ENCODE results near the gene OR52E2. TPM values are rescaled to one million over a fixed set of nuclear protein-coding genes. Genes with fewer than 3 reads are reported as not detected.

OR52E2 gene
- polyA plus RNA-seq, 3 donors = not detected

GRCh38 chr11:5043380-5043779 lies 16.0 kb downstream of the OR52E2 start:
- WGBS (ENCODE audit: insufficient coverage) = no CpG with 5 or more reads among the region's 2 CpGs
- Mint-ChIP-seq H3K4me3 (no peak overlapping the region), H3K4me1 (no peaks in the 10 kb centered on the region), H3K36me3 (no peaks in the 10 kb centered on the region), H3K27me3 (ENCODE audit: low read depth in 3 of 3) (peaks cover 0 to 2% (median 1%) of the 10 kb centered on the region in 3 donors), H3K27ac (no peak overlapping the region), H3K9me3 (peaks cover 0 to 3% (median 0%) of the 10 kb centered on the region in 7 donors)
- intact Hi-C loops (cut with micrococcal nuclease) = no loop called here
- TF ChIP-seq CTCF (IDR thresholded peaks at IDR 0.05) = no peak
- no peaks in the 10 kb centered on the region for H3K79me2 ChIP-seq (ENCODE audit: insufficient read depth, low read length)
- no peaks in the 10 kb centered on the region for H4K20me1 ChIP-seq (ENCODE audit: insufficient read depth, low read length)
- H3K27me3 ChIP-seq (ENCODE audit: control insufficient read depth in 2 of 2, insufficient read depth in 2 of 2, low read length in 2 of 2) = no peaks in the 10 kb centered on the region
- no peaks in the 10 kb centered on the region for H3K4me1 ChIP-seq (ENCODE audit: control insufficient read depth in 1 of 2, insufficient read depth in 2 of 2, low read length in 2 of 2)
- no peaks in the 10 kb centered on the region for H3K9me3 ChIP-seq (replicated peaks in 1 of 2; ENCODE audit: control insufficient read depth in 1 of 2, insufficient read depth in 1 of 2, low read length in 2 of 2)
- H2AFZ ChIP-seq (ENCODE audit: insufficient read depth, low read depth, low read length, poor library complexity, severe bottlenecking) = no peak overlapping the region
- no peak for DNase-seq
- no peak overlapping the region for H3K4me2 ChIP-seq (replicated peaks; ENCODE audit: extremely low read depth, low read length, poor library complexity, severe bottlenecking)
- no peaks in the 10 kb centered on the region for H3K36me3 ChIP-seq (replicated peaks in 1 of 2; ENCODE audit: control insufficient read depth in 1 of 2, insufficient read depth in 2 of 2, low read length in 2 of 2)
- no peak overlapping the region for H3K27ac ChIP-seq (ENCODE audit: low read depth in 1 of 2, low read length in 2 of 2)
- no peak overlapping the region for H3K4me3 ChIP-seq (replicated peaks in 1 of 3; ENCODE audit: low read depth in 2 of 3, low read length in 3 of 3)
- H3K9ac ChIP-seq (ENCODE audit: insufficient read depth, low read length, poor library complexity, severe bottlenecking) = no peak overlapping the region

- no peak overlapping the region for H3K4me3 Mint-ChIP-seq
- H3K9me3 Mint-ChIP-seq = peaks cover 0 to 3% (median 0%) of the 10 kb centered on the region in 7 donors
- H3K4me1 Mint-ChIP-seq = no peaks in the 10 kb centered on the region
- H3K36me3 Mint-ChIP-seq = no peaks in the 10 kb centered on the region
- no peaks in the 10 kb centered on the region for H4K20me1 ChIP-seq (ENCODE audit: insufficient read depth, low read length)
- H3K27ac ChIP-seq (ENCODE audit: low read depth in 1 of 2, low read length in 2 of 2) = no peak overlapping the region
- H3K4me3 ChIP-seq (replicated peaks in 1 of 3; ENCODE audit: low read depth in 2 of 3, low read length in 3 of 3) = no peak overlapping the region
- H3K9me3 ChIP-seq (replicated peaks in 1 of 2; ENCODE audit: control insufficient read depth in 1 of 2, insufficient read depth in 1 of 2, low read length in 2 of 2) = no peaks in the 10 kb centered on the region
- H3K36me3 ChIP-seq (replicated peaks in 1 of 2; ENCODE audit: control insufficient read depth in 1 of 2, insufficient read depth in 2 of 2, low read length in 2 of 2) = no peaks in the 10 kb centered on the region
- TF ChIP-seq CTCF (IDR thresholded peaks at IDR 0.05) = no peak
- intact Hi-C loops (cut with micrococcal nuclease) = no loop called here
- H3K27me3 ChIP-seq (ENCODE audit: control insufficient read depth in 2 of 2, insufficient read depth in 2 of 2, low read length in 2 of 2) = no peaks in the 10 kb centered on the region
- H3K27me3 Mint-ChIP-seq (ENCODE audit: low read depth in 3 of 3) = peaks cover 0 to 1% (median 0%) of the 10 kb centered on the region in 3 donors
- no peak overlapping the region for H3K9ac ChIP-seq (ENCODE audit: insufficient read depth, low read length, poor library complexity, severe bottlenecking)
- no peak for DNase-seq
- H3K27ac Mint-ChIP-seq = no peak overlapping the region
- 100% methylated on average over 2 of the region's 3 CpGs for WGBS (ENCODE audit: insufficient coverage)
- H2AFZ ChIP-seq (ENCODE audit: insufficient read depth, low read depth, low read length, poor library complexity, severe bottlenecking) = no peak overlapping the region
- H3K4me2 ChIP-seq (replicated peaks; ENCODE audit: extremely low read depth, low read length, poor library complexity, severe bottlenecking) = no peak overlapping the region
- no peaks in the 10 kb centered on the region for H3K4me1 ChIP-seq (ENCODE audit: control insufficient read depth in 1 of 2, insufficient read depth in 2 of 2, low read length in 2 of 2)
- H3K79me2 ChIP-seq (ENCODE audit: insufficient read depth, low read length) = no peaks in the 10 kb centered on the region
Measured at GRCh38 chr11:5042091-5042490, 17.3 kb downstream of the OR52E2 start.

Measured in CD14-positive monocyte (primary cell).